HG03342 (cell line): Measurements from ENCODE around the gene TREH.
"Not testable (repeated sequence)": the region's sequence is repeated elsewhere in the genome, so short reads cannot be mapped to it uniquely, and the experiment has no call there.

ENCODE experiments used
- ATAC-seq: cut with Tn5 transposase; IDR thresholded peaks from one replicate; pipeline ENCODE4 v1.9.1; 2021; ENCODE audit warnings: mild to moderate bottlenecking, moderate library complexity; ENCODE audit not compliant: unreplicated experiment

Gene TREH

GRCh38 chr11:118679483-118679882, at the start of gene TREH:
TREH (minus strand) TSS chr11:118679650; CDS start chr11:118679627, 23 bp downstream.
- ATAC-seq = no peak

GRCh38 chr11:118728112-118728511, 48.7 kb upstream of the TREH start:
- not testable (repeated sequence) for ATAC-seq

GRCh38 chr11:118727721-118728066, 48.2 kb upstream of the TREH start:
- not testable (repeated sequence) for ATAC-seq

GRCh38 chr11:118727001-118727720, 47.7 kb upstream of the TREH start:
- ATAC-seq = not testable (repeated sequence)

- ATAC-seq = not testable (repeated sequence)
Observed at GRCh38 chr11:118721478-118722015, 42.1 kb upstream of the TREH start.

GRCh38 chr11:118720740-118721139, 41.3 kb upstream of the TREH start:
- not testable (repeated sequence) for ATAC-seq

GRCh38 chr11:118720078-118720477, 40.6 kb upstream of the TREH start:
- not testable (repeated sequence) for ATAC-seq

- ATAC-seq = not testable (repeated sequence)
Observed at GRCh38 chr11:118718562-118718961, 39.1 kb upstream of the TREH start.

GRCh38 chr11:118717733-118718132, 38.3 kb upstream of the TREH start:
- ATAC-seq = not testable (repeated sequence)

- ATAC-seq = not testable (repeated sequence)
Observed at GRCh38 chr11:118717221-118717620, 37.8 kb upstream of the TREH start.

- ATAC-seq = no peak
Observed at GRCh38 chr11:118715837-118716260, 36.4 kb upstream of the TREH start.

GRCh38 chr11:118715245-118715831, 35.9 kb upstream of the TREH start:
- ATAC-seq = no peak

- no peak for ATAC-seq
Observed at GRCh38 chr11:118714816-118715215, 35.4 kb upstream of the TREH start.

- not testable (repeated sequence) for ATAC-seq
Observed at GRCh38 chr11:118714416-118714815, 35.0 kb upstream of the TREH start.

- no peak for ATAC-seq
Observed at GRCh38 chr11:118708296-118708695, 28.8 kb upstream of the TREH start.

- no peak for ATAC-seq
Observed at GRCh38 chr11:118706546-118706825, 27.0 kb upstream of the TREH start.

GRCh38 chr11:118705791-118706545, 26.5 kb upstream of the TREH start:
- ATAC-seq = no peak

- ATAC-seq = no peak
Observed at GRCh38 chr11:118705111-118705741, 25.8 kb upstream of the TREH start.

GRCh38 chr11:118703563-118704106, 24.2 kb upstream of the TREH start:
- ATAC-seq = no peak

GRCh38 chr11:118699506-118700220, 20.2 kb upstream of the TREH start:
- no peak for ATAC-seq
